GM18951 (cell line): ENCODE measurements around the gene RANBP17.
"Not testable (repeated sequence)": the region's sequence is repeated elsewhere in the genome, so short reads cannot be mapped to it uniquely, and the experiment has no call there.

Experiments used
- POLR2A ChIP-seq: IDR thresholded peaks from 4 replicates; pipeline ENCODE4 v1.6.1; 2011; ENCODE audit warnings: mild to moderate bottlenecking; ENCODE audit not compliant: insufficient read length, insufficient read depth; ENCODE audit errors: extremely low read depth
- in situ Hi-C: fragments of 300-500 bp; cut with MboI; formaldehyde crosslinking; loops from one replicate; pipeline ENCODE4 v1.12.0; 2022; ENCODE audit warnings: low sequenced_read_pairs, mixed read lengths, inconsistent platforms; ENCODE audit not compliant: unreplicated experiment

Gene RANBP17

DNA sequence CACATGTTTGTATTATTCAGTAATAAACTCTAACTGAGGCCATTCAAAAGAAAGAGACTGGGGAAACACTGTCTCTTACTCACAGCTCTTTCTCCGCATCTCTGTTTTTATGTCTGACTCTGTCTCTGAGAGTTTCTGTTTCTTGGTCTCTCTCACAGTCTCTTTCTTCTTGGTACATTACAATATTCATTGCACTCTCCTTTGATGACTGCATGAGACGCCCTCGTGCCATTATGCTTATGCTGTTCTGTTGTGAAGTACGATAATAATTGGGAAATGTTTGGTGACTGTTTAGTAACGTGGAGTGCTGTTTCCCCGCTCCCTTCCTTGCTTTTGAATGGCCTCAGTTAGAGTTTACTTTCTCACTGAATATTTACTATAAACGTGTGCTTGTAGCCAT is 421.9 kb downstream of the RANBP17 start:
- in situ Hi-C loops, result no loop called here
- no peak for TF ChIP-seq POLR2A

DNA sequence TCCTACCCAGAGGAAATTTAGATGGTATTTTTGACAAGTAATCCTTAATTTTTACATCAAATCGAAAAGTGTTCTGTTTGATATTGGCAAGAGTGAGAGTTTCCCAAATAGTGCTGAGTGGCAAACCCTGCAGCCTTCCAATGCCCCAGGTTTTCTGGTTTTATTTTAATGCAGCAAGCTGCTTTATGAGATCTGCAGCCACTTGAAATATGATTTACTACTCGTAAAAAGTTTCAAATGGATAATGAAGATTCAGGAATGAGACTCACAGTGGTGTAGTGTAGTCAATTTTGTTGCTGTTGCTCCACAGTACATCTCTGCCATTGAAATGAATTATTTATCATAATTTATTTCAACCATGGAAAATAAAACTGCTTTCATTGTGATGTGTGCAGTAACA is 423.6 kb downstream of the RANBP17 start:
- TF ChIP-seq POLR2A, result no peak
- in situ Hi-C loops, result no loop called here

GRCh38 chr5:171288066-171288465 is 426.2 kb downstream of the RANBP17 start:
- in situ Hi-C loops, result no loop called here
- TF ChIP-seq POLR2A, result no peak

DNA sequence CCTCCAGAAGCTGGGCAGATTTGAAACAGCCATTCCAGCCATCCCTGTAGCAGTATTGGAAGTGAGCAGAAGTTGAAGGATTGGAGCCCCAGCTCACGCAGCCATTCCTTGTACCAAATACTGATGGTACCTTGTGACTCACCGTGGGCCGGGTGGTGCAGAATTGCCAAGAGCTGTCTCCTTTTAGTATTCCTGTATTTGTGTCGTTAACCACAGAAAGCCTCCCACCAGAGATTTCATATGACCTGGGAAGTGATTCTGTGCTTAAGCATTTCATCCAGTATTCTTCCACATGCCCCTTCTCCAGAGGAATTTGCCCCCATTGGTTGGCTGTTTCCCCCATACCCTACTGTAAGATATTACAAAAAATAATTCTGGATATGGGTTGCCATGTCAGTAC is 429.6 kb downstream of the RANBP17 start:
- in situ Hi-C loops, result no loop called here
- no peak for TF ChIP-seq POLR2A

- in situ Hi-C loops, result no loop called here
- no peak for TF ChIP-seq POLR2A
Measured at GRCh38 chr5:171295299-171295698, 433.5 kb downstream of the RANBP17 start.

- in situ Hi-C loops, result no loop called here
- TF ChIP-seq POLR2A, result no peak
Measured at GRCh38 chr5:171295801-171296200, 434.0 kb downstream of the RANBP17 start.

DNA sequence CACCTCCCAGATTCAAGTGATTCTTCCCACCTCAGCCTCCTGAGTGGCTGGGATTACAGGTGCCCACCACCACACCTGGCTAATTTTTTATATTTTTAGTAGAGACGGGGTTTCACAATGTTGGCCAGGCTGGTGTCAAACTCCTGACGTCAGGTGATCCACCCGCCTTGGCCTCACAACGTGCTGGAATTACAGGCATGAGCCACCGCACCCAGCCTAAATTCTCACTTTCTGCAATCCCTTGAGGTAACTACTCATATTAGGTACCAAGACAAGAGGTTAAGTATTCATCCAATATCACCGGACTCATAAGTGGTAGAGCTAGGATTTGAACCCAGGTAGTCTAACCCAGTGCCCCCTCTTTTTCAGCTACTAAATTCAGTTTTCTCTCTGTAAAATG is 436.1 kb downstream of the RANBP17 start:
- in situ Hi-C loops, result not testable (repeated sequence)

DNA sequence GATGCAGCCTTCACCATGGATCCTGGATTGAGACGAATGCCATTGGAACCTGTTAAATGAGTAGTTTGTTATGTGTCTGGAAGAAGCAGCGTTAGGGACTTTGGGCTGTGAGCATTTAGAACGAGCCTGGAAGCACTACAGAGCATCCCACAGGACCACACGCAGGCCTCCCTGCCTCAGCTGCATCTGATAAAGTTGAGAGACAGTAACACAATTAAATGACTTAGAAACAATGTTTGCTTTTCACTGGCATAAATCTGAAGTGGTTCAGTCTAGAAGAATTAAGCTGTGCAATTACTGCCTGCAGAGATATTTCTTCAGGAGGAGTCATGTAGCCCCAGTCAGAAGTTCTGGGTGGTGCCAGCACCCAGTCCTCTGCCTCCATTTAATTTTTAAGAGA is 437.4 kb downstream of the RANBP17 start:
- TF ChIP-seq POLR2A, result no peak
- in situ Hi-C loops, result no loop called here

DNA sequence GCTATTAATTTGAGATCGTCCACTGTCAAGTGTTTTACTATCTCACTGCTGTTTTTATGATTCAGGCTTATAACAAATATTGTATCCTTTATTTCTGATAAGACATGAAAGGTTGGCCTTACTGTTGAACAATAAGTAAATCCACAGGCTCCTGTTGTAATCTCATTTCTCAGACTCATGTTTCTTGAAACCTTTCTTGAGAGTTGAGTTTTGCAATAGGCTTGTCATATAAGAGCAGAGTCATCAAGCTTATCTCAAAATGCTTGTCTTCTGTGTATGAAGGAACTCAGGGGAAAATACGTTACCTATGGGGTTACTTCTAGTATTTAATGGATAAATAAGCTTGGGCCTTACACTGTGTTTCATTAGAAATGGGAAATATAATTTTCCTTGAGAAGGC is 438.0 kb downstream of the RANBP17 start:
- TF ChIP-seq POLR2A, result no peak
- in situ Hi-C loops, result no loop called here

GRCh38 chr5:171300358-171300757 is 438.5 kb downstream of the RANBP17 start:
- no peak for TF ChIP-seq POLR2A
- in situ Hi-C loops, result no loop called here

- TF ChIP-seq POLR2A, result no peak
- in situ Hi-C loops, result no loop called here
Measured at GRCh38 chr5:171306166-171306565, 444.3 kb downstream of the RANBP17 start.

DNA sequence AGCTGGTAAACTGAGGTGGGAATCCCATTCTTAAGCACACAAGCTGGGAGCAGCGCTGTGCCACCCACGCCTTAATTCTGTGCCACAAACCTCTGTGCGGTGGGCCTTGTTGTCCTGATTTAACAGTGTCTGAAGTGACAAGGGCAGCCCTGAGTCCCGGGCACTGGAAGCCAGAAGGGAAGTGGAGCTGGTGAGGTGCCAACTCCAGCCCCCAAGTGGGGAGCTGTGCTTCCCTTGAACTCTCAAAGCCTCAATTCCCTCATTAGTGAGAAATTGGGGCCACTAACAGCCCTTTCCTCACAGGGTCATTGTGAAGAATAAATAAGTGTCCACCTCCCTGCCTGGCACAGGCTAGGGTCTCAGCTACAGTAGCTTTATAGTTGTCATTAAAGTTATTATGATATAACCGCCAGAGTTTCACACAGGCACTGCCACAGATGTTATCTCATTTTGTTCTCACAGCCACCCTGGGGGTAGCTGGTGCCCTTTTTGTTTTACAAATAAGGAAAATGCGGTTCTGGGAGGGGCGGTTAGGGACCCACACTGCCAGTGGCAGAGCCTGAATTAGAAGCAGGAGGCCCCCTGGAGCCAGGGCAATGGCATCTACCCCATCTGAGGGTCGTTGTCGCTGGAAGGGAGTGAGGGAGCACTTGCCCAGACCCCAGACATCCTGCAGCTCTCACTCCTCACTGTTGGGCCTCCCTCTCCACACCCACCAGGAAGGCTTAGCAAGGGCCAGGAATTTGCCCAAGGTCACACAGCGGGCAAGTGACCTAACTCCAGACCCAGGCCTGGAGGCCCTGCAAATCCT is 445.2 kb downstream of the RANBP17 start:
- TF ChIP-seq POLR2A, result no peak
- in situ Hi-C loops, result no loop called here

DNA sequence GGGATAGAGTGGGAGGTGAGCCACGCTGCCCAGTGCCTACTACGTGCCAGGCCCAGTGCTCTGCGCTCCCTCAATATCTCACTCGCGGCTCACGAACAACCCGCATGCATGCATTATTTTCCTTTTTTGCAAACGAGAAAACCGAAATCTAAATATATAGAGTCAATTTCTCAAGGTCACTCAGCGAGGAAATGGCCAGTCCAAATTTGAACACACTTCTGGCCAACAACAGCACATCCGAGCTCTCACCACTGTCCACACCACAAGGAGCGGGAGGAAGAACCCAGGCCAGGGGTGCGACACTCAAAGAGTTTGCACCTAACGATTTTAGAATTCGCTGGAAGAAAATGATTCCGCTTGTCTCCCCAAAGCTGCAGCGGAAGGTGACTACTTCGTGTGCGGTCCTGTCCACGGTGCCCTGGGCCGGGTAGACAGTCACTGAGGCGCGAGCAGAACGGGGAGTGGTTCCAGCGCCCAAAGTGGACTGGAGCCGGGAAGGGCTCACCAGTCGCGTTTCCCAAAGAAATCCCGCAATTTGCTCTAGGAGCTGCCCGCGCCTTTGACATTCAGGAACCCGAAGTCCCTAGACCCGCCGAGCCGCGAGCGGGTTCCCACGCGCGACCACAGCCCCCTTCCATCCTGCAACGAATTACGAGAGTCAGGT is 446.1 kb downstream of the RANBP17 start:
- in situ Hi-C loops, result no loop called here

More for the DNA sequence above, 446.1 kb downstream of the RANBP17 start:
- TF ChIP-seq POLR2A, result no peak
